ENCODE measurements around the gene MLLT10.

Gene MLLT10

DNA sequence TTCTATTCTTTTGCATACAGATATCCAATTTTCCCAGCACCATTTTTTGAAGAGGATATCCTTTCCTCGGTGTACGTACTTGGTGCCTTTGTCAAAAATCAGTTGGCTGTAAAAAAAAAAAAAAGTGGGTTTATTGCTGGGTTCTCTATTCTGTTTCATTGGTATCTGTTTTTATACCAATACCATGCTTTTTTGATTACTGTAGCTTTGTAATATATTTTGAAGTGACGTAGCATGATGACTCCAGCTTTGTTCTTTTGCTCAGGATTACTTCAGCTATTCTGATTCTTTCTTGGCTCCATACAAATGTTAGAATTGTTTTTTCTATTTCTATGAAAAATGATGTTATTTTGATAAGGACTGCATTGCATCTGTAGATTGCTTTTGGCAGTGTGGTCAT lies 165.5 kb downstream of the MLLT10 start:
- Histone ChIP-seq H3K9me3 (ENCODE audit: control insufficient read depth, low read length) (no peaks in the 10 kb centered on the region), H3K27me3 (ENCODE audit: control insufficient read depth, insufficient read depth, low read length) (no peaks in the 10 kb centered on the region), H3K9ac (no peak overlapping the region), H3K79me2 (peaks cover 36% of the 10 kb centered on the region), H2AFZ (no peak overlapping the region), H3K36me3 (ENCODE audit: control insufficient read depth, insufficient read depth, low read length) (no peaks in the 10 kb centered on the region), H3K4me2 (ENCODE audit: low read length) (no peak overlapping the region), H3K4me1 (no peaks in the 10 kb centered on the region), H3K4me3 (ENCODE audit: low read depth, low read length) (no peak overlapping the region), H3K27ac (no peak overlapping the region)
- TF ChIP-seq, protein P1, sequence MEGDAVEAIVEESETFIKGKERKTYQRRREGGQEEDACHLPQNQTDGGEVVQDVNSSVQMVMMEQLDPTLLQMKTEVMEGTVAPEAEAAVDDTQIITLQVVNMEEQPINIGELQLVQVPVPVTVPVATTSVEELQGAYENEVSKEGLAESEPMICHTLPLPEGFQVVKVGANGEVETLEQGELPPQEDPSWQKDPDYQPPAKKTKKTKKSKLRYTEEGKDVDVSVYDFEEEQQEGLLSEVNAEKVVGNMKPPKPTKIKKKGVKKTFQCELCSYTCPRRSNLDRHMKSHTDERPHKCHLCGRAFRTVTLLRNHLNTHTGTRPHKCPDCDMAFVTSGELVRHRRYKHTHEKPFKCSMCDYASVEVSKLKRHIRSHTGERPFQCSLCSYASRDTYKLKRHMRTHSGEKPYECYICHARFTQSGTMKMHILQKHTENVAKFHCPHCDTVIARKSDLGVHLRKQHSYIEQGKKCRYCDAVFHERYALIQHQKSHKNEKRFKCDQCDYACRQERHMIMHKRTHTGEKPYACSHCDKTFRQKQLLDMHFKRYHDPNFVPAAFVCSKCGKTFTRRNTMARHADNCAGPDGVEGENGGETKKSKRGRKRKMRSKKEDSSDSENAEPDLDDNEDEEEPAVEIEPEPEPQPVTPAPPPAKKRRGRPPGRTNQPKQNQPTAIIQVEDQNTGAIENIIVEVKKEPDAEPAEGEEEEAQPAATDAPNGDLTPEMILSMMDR (IDR thresholded peaks at IDR 0.05): no peak

GRCh38 chr10:21700474-21700873 lies 166.4 kb downstream of the MLLT10 start:
- H3K27ac ChIP-seq: no peak overlapping the region
- H3K27me3 ChIP-seq (ENCODE audit: control insufficient read depth, insufficient read depth, low read length): no peaks in the 10 kb centered on the region
- TF ChIP-seq, protein P1 (IDR thresholded peaks at IDR 0.05): no peak
- H3K4me2 ChIP-seq (ENCODE audit: low read length): no peak overlapping the region
- no peak overlapping the region for H3K4me3 ChIP-seq (ENCODE audit: low read depth, low read length)
- H3K4me1 ChIP-seq: no peaks in the 10 kb centered on the region
- H3K9me3 ChIP-seq (ENCODE audit: control insufficient read depth, low read length): no peaks in the 10 kb centered on the region
- peaks cover 45% of the 10 kb centered on the region for H3K79me2 ChIP-seq
- no peaks in the 10 kb centered on the region for H3K36me3 ChIP-seq (ENCODE audit: control insufficient read depth, insufficient read depth, low read length)
- no peak overlapping the region for H3K9ac ChIP-seq
- H2AFZ ChIP-seq: no peak overlapping the region

DNA sequence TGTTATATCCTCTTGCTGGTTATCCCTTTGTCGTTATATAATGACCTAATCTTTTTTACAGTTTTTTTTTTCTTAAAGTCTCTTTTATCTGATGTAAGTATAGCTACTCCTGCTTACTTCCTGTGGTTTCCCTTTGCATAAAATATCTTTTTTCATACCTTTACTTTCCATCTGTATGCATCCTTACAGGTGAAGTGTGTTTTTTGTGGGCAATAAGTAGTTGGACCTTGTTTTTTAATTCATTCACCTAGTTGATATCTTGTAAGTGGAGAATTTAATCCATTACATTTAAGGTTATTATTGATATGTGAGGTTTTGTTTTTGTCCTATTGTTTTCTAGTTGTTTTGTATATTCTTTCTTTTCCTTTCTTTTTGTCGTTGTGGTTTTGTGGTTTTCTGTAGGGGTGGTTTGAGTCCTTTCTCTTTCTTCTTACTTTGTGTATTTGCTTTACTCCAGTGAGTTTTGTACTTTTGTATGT lies 168.6 kb downstream of the MLLT10 start:
- peaks cover 48% of the 10 kb centered on the region for H3K79me2 ChIP-seq
- no peaks in the 10 kb centered on the region for H3K4me1 ChIP-seq
- H2AFZ ChIP-seq: no peak overlapping the region
- no peak overlapping the region for H3K9ac ChIP-seq
- TF ChIP-seq, protein P1 (IDR thresholded peaks at IDR 0.05): no peak
- H3K4me3 ChIP-seq (ENCODE audit: low read depth, low read length): no peak overlapping the region
- H3K27me3 ChIP-seq (ENCODE audit: control insufficient read depth, insufficient read depth, low read length): no peaks in the 10 kb centered on the region
- H3K9me3 ChIP-seq (ENCODE audit: control insufficient read depth, low read length): no peaks in the 10 kb centered on the region
- H3K36me3 ChIP-seq (ENCODE audit: control insufficient read depth, insufficient read depth, low read length): no peaks in the 10 kb centered on the region
- H3K27ac ChIP-seq: no peak overlapping the region
- no peak overlapping the region for H3K4me2 ChIP-seq (ENCODE audit: low read length)

GRCh38 chr10:21705142-21705827 lies 171.3 kb downstream of the MLLT10 start:
- no peak overlapping the region for H3K27ac ChIP-seq
- no peak overlapping the region for H3K9ac ChIP-seq
- H3K36me3 ChIP-seq (ENCODE audit: control insufficient read depth, insufficient read depth, low read length): no peaks in the 10 kb centered on the region
- TF ChIP-seq, protein P1 (IDR thresholded peaks at IDR 0.05): no peak
- H3K9me3 ChIP-seq (ENCODE audit: control insufficient read depth, low read length): no peaks in the 10 kb centered on the region
- no peak overlapping the region for H3K4me3 ChIP-seq (ENCODE audit: low read depth, low read length)
- H3K4me1 ChIP-seq: peaks cover 3% of the 10 kb centered on the region
- no peaks in the 10 kb centered on the region for H3K27me3 ChIP-seq (ENCODE audit: control insufficient read depth, insufficient read depth, low read length)
- no peak overlapping the region for H3K4me2 ChIP-seq (ENCODE audit: low read length)
- no peak overlapping the region for H2AFZ ChIP-seq
- peaks cover 39% of the 10 kb centered on the region for H3K79me2 ChIP-seq

GRCh38 chr10:21705828-21706176 lies 171.8 kb downstream of the MLLT10 start:
- Histone ChIP-seq H3K79me2 (peaks cover 39% of the 10 kb centered on the region), H3K4me1 (peaks cover 3% of the 10 kb centered on the region), H3K9ac (no peak overlapping the region), H3K36me3 (ENCODE audit: control insufficient read depth, insufficient read depth, low read length) (no peaks in the 10 kb centered on the region), H3K9me3 (ENCODE audit: control insufficient read depth, low read length) (no peaks in the 10 kb centered on the region), H2AFZ (no peak overlapping the region), H3K27me3 (ENCODE audit: control insufficient read depth, insufficient read depth, low read length) (no peaks in the 10 kb centered on the region), H3K27ac (no peak overlapping the region), H3K4me3 (ENCODE audit: low read depth, low read length) (no peak overlapping the region), H3K4me2 (ENCODE audit: low read length) (no peak overlapping the region)
- TF ChIP-seq, protein P1 (IDR thresholded peaks at IDR 0.05): no peak
